A673 (cell line): ENCODE results near the gene SNRNP25. TPM values are rescaled to one million over a fixed set of nuclear protein-coding genes. Genes with fewer than 3 reads are reported as not detected.

Experiments used
- BruUV-seq: library from RNA; stranded (reverse); fragments of 400-500 nt; replicated peaks from 2 replicates; lab custom pipeline; 2021; lab: Mats Ljungman, UMichigan
- CTCF ChIA-PET: fragments of 300-600 bp; sonication (Branson Sonifier 250); formaldehyde crosslinking; loops from one replicate; lab custom pipeline; 2022; ENCODE audit warnings: antibody characterized with exemption; lab: Charles Lee
- POLR2A ChIA-PET: fragments of 300-600 bp; sonication (Branson Sonifier 250); formaldehyde crosslinking; loops from one replicate; lab custom pipeline; 2022; ENCODE audit warnings: antibody characterized with exemption; ENCODE audit not compliant: low non-redundant PET; lab: Charles Lee
- DNase-seq: peaks from one replicate; pipeline ENCODE4 v3.0.0-alpha.2; 2015; ENCODE audit warnings: low spot score
- H3K27ac ChIP-seq: fragments of 200-600 bp; sonication (generic); 2 replicates; pipeline ENCODE4 v1.5.1; 2016; ENCODE audit warnings: mixed run types, low read depth, mild to moderate bottlenecking, mixed read lengths, antibody characterized with exemption, low read length; ENCODE audit not compliant: poor library complexity, severe bottlenecking
- H3K27me3 ChIP-seq: fragments of 200-600 bp; sonication (generic); replicated peaks from 2 replicates; pipeline ENCODE4 v1.6.1; 2017; ENCODE audit warnings: mixed run types, low read depth, mild to moderate bottlenecking, mixed read lengths, antibody characterized with exemption, low read length; ENCODE audit not compliant: insufficient read depth, poor library complexity
- H3K36me3 ChIP-seq: fragments of 200-600 bp; sonication (generic); 2 replicates; pipeline ENCODE4 v1.6.1; 2016; ENCODE audit warnings: mixed run types, mild to moderate bottlenecking, mixed read lengths, antibody characterized with exemption, low read length; ENCODE audit not compliant: insufficient read depth, poor library complexity, severe bottlenecking
- H3K4me1 ChIP-seq: fragments of 200-600 bp; sonication (generic); 2 replicates; pipeline ENCODE4 v1.6.1; 2017; ENCODE audit warnings: mixed run types, mild to moderate bottlenecking, mixed read lengths, antibody characterized with exemption, low read length; ENCODE audit not compliant: insufficient read depth, poor library complexity, severe bottlenecking
- H3K4me3 ChIP-seq: fragments of 200-600 bp; sonication (generic); 2 replicates; pipeline ENCODE4 v1.5.1; 2016; ENCODE audit warnings: low read depth, mixed run types, mild to moderate bottlenecking, mixed read lengths, low read length; ENCODE audit not compliant: poor library complexity, severe bottlenecking
- H3K9me3 ChIP-seq: fragments of 200-600 bp; sonication (generic); 2 replicates; pipeline ENCODE4 v1.6.1; 2016; ENCODE audit warnings: mixed run types, low read depth, mild to moderate bottlenecking, mixed read lengths, antibody characterized with exemption, low read length; ENCODE audit not compliant: poor library complexity, severe bottlenecking
- EZH2 ChIP-seq: fragments of 200-600 bp; sonication (generic); IDR thresholded peaks from 2 replicates; pipeline ENCODE4 v1.6.1; 2017; ENCODE audit warnings: borderline replicate concordance, low read depth, mild to moderate bottlenecking, mixed read lengths, antibody characterized with exemption, low read length; ENCODE audit not compliant: poor library complexity, severe bottlenecking
- intact Hi-C: fragments of 100-400 bp; cut with micrococcal nuclease; formaldehyde crosslinking; loops from one replicate; pipeline ENCODE4 v1.10.0; 2022; ENCODE audit not compliant: unreplicated experiment
- total RNA-seq: library from RNA; stranded (reverse); gene quantifications from 2 replicates; pipeline ENCODE4 v1.2.3, GENCODE V29; 2021
- TF ChIP-seq, protein P1 (sequence below): fragments of 300-800, 200-600 bp; sonication (generic); conservative IDR thresholded peaks from 2 replicates; pipeline ENCODE4 v1.5.1; 2017; ENCODE audit warnings: low read depth, mild to moderate bottlenecking, antibody characterized with exemption, low read length, moderate library complexity, mixed read lengths

The SNRNP25 gene
- total RNA-seq, 1 experiment from 2014 or later = 54.9 TPM

DNA sequence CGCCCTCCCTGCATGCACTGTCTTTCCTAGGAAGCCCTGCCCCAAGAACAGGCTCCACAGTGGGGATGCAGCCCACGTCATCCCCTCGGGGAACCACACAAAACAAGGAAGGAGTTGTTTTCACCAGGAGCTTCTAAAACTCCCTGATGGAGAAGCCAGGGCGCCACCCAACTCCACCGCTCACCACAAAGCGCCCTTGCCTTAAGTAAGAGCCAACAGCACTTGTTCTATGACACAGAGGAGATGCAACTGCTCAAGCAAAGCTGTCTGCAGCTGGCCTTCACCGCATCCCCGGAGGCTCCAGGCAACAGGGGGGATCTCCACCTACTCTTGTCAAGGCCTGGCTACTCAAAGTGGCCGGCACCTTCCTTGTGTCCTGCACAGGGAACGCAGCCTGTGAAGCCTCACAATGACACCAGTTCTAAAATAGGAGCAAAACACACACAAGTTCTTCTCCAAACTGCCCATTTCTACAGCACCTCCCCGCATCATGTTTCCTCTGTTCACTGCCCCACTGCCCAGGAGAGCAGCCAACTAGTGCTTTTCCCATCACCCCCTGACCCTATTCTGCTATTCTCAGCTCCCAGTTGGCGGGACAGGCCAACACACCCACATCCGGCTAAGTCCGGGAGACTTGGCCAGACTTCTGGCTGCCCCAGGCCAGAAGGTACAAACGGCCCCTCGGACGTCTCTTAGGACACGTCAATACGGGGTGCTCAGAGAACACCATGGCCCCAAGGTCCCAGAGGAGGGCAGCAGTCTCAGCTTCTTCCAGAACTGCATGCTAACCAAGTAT lies 48.6 kb downstream of the SNRNP25 start:
- ChIA-PET CTCF (no interaction called here), POLR2A (no interaction called here)
- no peaks in the 10 kb centered on the region for H3K27me3 ChIP-seq
- peaks cover 21% of the 10 kb centered on the region for H3K36me3 ChIP-seq
- DNase-seq = no peak
- H3K4me1 ChIP-seq = no peaks in the 10 kb centered on the region
- no TSS peak for BruUV-seq
- no peak overlapping the region for H3K27ac ChIP-seq
- intact Hi-C loops = no loop called here
- TF ChIP-seq, protein P1, sequence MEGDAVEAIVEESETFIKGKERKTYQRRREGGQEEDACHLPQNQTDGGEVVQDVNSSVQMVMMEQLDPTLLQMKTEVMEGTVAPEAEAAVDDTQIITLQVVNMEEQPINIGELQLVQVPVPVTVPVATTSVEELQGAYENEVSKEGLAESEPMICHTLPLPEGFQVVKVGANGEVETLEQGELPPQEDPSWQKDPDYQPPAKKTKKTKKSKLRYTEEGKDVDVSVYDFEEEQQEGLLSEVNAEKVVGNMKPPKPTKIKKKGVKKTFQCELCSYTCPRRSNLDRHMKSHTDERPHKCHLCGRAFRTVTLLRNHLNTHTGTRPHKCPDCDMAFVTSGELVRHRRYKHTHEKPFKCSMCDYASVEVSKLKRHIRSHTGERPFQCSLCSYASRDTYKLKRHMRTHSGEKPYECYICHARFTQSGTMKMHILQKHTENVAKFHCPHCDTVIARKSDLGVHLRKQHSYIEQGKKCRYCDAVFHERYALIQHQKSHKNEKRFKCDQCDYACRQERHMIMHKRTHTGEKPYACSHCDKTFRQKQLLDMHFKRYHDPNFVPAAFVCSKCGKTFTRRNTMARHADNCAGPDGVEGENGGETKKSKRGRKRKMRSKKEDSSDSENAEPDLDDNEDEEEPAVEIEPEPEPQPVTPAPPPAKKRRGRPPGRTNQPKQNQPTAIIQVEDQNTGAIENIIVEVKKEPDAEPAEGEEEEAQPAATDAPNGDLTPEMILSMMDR = no peak
- no peak for TF ChIP-seq EZH2
- H3K4me3 ChIP-seq = no peak overlapping the region
- no peaks in the 10 kb centered on the region for H3K9me3 ChIP-seq

DNA sequence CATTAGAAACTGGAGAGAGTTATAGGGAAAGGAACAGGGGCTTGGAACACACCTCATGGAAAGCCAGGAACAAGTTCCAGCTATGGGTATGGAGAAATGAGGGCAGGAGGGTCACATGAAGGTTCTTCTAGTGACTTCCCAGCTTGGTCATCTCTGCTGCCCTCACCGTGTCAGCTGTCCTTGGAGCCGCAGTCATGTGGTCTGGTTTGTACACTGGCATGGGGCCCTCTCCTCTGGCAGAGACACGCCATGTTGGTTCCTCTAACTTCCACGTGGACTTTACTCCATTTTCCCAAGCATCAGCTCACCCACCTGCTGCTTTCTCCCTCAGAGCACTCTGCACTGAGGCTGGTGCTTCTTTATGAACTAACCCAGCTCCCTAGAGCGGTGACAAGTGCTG lies 50.7 kb downstream of the SNRNP25 start:
- intact Hi-C loops = no loop called here
- Histone ChIP-seq H3K27me3 (no peaks in the 10 kb centered on the region), H3K4me1 (no peaks in the 10 kb centered on the region), H3K4me3 (no peak overlapping the region), H3K27ac (no peak overlapping the region), H3K9me3 (no peaks in the 10 kb centered on the region), H3K36me3 (peaks cover 20% of the 10 kb centered on the region)
- BruUV-seq = no TSS peak
- CTCF ChIA-PET = no interaction called here
- TF ChIP-seq, protein P1 = no peak
- no peak for TF ChIP-seq EZH2
- DNase-seq = no peak
- POLR2A ChIA-PET = no interaction called here

DNA sequence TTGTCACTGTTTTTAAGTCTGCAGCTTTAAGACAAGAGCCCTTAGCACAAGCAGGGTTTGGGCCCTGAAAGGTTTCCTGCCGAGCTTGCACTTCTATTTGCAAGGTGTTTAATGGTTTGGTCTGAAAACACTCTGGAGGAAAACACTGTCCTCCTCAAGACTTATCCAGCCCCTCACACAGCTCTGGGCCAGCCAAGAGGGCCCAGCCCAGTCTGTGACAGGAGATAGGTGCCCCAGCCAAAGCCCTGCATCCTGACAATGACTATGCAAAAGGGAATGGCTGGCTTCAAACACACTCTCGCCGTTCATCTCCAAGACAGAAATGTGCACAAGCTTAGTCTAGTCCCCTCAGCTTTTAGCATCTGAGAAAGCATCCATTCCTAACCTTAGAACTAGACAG lies 51.3 kb downstream of the SNRNP25 start:
- Histone ChIP-seq H3K9me3 (no peaks in the 10 kb centered on the region), H3K36me3 (peaks cover 21% of the 10 kb centered on the region), H3K4me1 (no peaks in the 10 kb centered on the region), H3K4me3 (no peak overlapping the region), H3K27ac (no peak overlapping the region), H3K27me3 (no peaks in the 10 kb centered on the region)
- DNase-seq = no peak
- no TSS peak for BruUV-seq
- POLR2A ChIA-PET = no interaction called here
- CTCF ChIA-PET = no interaction called here
- TF ChIP-seq, protein P1 = no peak
- no peak for TF ChIP-seq EZH2
- intact Hi-C loops = loop anchor here (5.0 kb wide), 1 partner anchor 257 kb away; no protein-coding TSS in a partner anchor
